ENCODE results near the gene SARS1. TPM values are rescaled to one million over a fixed set of nuclear protein-coding genes. Genes with fewer than 3 reads are reported as not detected.

Gene SARS1
- total and polyA plus RNA-seq, 2 of the 13 experiments (the other 11 are each of a cell fraction or from before 2014, with no cell fraction given) = 103 to 134 TPM

- no peak for TF ChIP-seq ZNF326 (CRISPR knock-in tag; IDR thresholded peaks at IDR 0.05; ENCODE audit: borderline replicate concordance)
- peak; percentile 80 for TF ChIP-seq THAP9 (CRISPR knock-in tag; IDR thresholded peaks at IDR 0.05; ENCODE audit: borderline replicate concordance)
- no peak for TF ChIP-seq REL (CRISPR knock-in tag; conservative IDR thresholded peaks at IDR 0.05)
- TF ChIP-seq ZNF205 (CRISPR knock-in tag; IDR thresholded peaks at IDR 0.05) = 0 out of 2 replicates have a peak, but pooled peaks have one; percentile 27
- TF ChIP-seq ZNF282 (IDR thresholded peaks at IDR 0.05; ENCODE audit: partially characterized antibody) = no peak
- no peak for TF ChIP-seq SIN3A (IDR thresholded peaks at IDR 0.05; ENCODE audit: borderline replicate concordance, low read depth, low read length)
- no peak for TF ChIP-seq JARID2 (CRISPR knock-in tag; IDR thresholded peaks at IDR 0.05; ENCODE audit: insufficient replicate concordance)
- no peak for TF ChIP-seq PLRG1 (conservative IDR thresholded peaks at IDR 0.05)
- no peak for TF ChIP-seq MLLT10 (CRISPR knock-in tag; IDR thresholded peaks at IDR 0.05)
- no peak for TF ChIP-seq ZNF333 (CRISPR knock-in tag; IDR thresholded peaks at IDR 0.05; ENCODE audit: borderline replicate concordance)
- TF ChIP-seq ZSCAN25 (CRISPR knock-in tag; IDR thresholded peaks at IDR 0.05) = no peak
- no peak for TF ChIP-seq BRCA1 (CRISPR knock-in tag; IDR thresholded peaks at IDR 0.05)
- no peak for TF ChIP-seq EZH2 (conservative IDR thresholded peaks at IDR 0.05; ENCODE audit: low read depth, low read length)
- no peak for TF ChIP-seq STAT5B (CRISPR knock-in tag; IDR thresholded peaks at IDR 0.05)
- TF ChIP-seq DNMT1 (CRISPR knock-in tag; IDR thresholded peaks at IDR 0.05) = 0 out of 2 replicates have a peak, but pooled peaks have one; percentile 58
- TF ChIP-seq ZNF646 (CRISPR knock-in tag; IDR thresholded peaks at IDR 0.05) = no peak
- TF ChIP-seq ZNF496 (CRISPR knock-in tag; IDR thresholded peaks at IDR 0.05; ENCODE audit: insufficient replicate concordance) = no peak
- no peak for TF ChIP-seq ZNF451 (CRISPR knock-in tag; IDR thresholded peaks at IDR 0.05)
- no peak for TF ChIP-seq TCF12 (IDR thresholded peaks at IDR 0.05)
- no peak for TF ChIP-seq TCF12 (CRISPR knock-in tag; IDR thresholded peaks at IDR 0.05)
- TF ChIP-seq ARHGAP35 (CRISPR knock-in tag; IDR thresholded peaks at IDR 0.05; ENCODE audit: borderline replicate concordance) = 0 out of 2 replicates have a peak, but pooled peaks have one; percentile 45
- TF ChIP-seq WIZ (CRISPR knock-in tag; IDR thresholded peaks at IDR 0.05) = no peak
- TF ChIP-seq ZMAT3 (CRISPR knock-in tag; conservative IDR thresholded peaks at IDR 0.05) = no peak
Observed at GRCh38 chr1:109277434-109278204, 63.9 kb downstream of the SARS1 start (continued).

All from HepG2 (cell line).